Activated T-cell treated with anti-CD3 and anti-CD28 coated beads, Interleukin-2, amount 50 U/mL, for 4 hours (primary cell): ENCODE measurements around the gene UNC5C. TPM values are rescaled to one million over a fixed set of nuclear protein-coding genes. Genes with fewer than 3 reads are reported as not detected.

Experiments
- ATAC-seq, 2 donors: fragments of 200-7000 bp; cut with Tn5 transposase; one replicate each; pipeline ENCODE4 v1.10.0; 2021
- DNase-seq: peaks from one replicate; pipeline ENCODE4 v3.0.0-alpha.2; 2020
- H3K27me3 Mint-ChIP-seq: one replicate; pipeline ENCODE4 v1.8.0; 2021; ENCODE audit warnings: low read depth, mixed read lengths
- H3K36me3 Mint-ChIP-seq: one replicate; pipeline ENCODE4 v1.8.0; 2022; ENCODE audit warnings: mixed read lengths; ENCODE audit not compliant: insufficient read depth
- H3K4me1 Mint-ChIP-seq: one replicate; pipeline ENCODE4 v1.8.0; 2021; ENCODE audit warnings: low read depth, mixed read lengths
- H3K4me3 Mint-ChIP-seq: one replicate; pipeline ENCODE4 v1.8.0; 2021; ENCODE audit warnings: mild to moderate bottlenecking, moderate library complexity, mixed read lengths
- H3K9me3 Mint-ChIP-seq: one replicate; pipeline ENCODE4 v1.8.0; 2021; ENCODE audit warnings: mixed read lengths
- total RNA-seq, 3 donors: library from RNA; stranded (reverse); gene quantifications; one replicate each; pipeline ENCODE4 v1.2.1, GENCODE V29; 2021

The UNC5C gene
- total RNA-seq, 3 donors from 2014 or later = 0.08 TPM; not detected in 2

DNA sequence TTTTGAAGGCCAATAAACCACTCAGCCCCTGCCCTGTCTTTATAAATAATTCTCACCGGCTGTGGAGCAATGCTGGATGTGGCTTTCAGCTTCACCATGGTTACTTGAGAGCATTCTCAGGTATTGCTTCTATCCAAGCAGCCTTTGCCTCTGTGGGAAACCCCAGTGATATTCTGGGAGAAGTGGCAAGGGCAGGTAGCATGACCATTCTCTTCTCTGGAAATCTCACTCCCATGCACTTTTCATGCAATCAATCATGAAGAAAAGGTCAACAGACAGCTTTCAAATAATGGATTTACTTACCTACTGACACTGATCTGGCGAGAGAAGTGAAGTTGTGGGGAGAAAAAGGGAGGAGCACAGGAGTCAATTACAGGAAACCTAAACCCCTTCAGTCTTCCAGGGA is 49.5 kb downstream of the UNC5C start:
- ATAC-seq (no peak), DNase-seq (no peak)
- no peaks in the 10 kb centered on the region for H3K4me1 Mint-ChIP-seq
- H3K9me3 Mint-ChIP-seq = no peaks in the 10 kb centered on the region
- H3K27me3 Mint-ChIP-seq = no peaks in the 10 kb centered on the region
- H3K36me3 Mint-ChIP-seq = no peaks in the 10 kb centered on the region
- H3K4me3 Mint-ChIP-seq = no peak overlapping the region

DNA sequence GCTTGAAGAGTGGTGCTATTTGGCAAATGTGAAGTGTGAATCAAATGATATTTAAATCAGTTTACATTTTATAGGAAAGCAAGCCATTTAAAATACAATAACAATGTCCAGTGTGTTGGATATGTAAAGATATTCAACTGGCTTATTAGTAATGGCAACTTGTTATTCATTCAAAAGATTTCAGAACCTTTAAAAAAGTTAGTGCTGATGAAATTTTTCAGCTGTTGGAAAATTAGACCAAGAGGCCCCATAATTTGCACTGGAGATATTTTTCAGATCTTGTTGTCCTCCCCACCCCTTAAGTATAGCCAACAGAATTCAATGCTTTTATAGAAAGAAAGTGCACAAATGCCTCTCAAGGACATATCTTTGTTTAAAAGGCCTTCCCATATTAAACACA is 54.6 kb downstream of the UNC5C start:
- H3K27me3 Mint-ChIP-seq = no peaks in the 10 kb centered on the region
- DNase-seq (no peak), ATAC-seq (no peak)
- H3K4me3 Mint-ChIP-seq = no peak overlapping the region
- H3K36me3 Mint-ChIP-seq = no peaks in the 10 kb centered on the region
- no peaks in the 10 kb centered on the region for H3K4me1 Mint-ChIP-seq
- H3K9me3 Mint-ChIP-seq = no peaks in the 10 kb centered on the region

DNA sequence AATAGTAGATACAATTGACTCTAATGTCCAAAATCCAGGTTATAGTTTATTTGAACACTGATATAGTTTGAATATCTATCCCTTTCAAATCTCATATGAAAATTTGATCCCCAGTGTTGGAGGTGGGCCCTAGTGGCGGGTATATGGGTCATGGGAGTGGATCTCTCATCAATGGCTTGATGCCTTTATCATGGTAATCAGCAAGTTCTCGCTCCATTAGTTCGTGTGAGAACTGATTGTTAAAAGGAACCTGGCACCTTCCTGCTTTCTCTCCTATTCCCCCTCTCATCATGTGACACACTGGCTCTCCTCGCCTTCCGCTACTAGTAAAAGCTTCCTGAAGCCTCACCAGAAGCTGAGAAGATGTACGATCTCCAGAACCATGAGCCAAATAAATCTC is 70.1 kb downstream of the UNC5C start:
- Mint-ChIP-seq H3K4me3 (no peak overlapping the region), H3K27me3 (no peaks in the 10 kb centered on the region), H3K4me1 (no peaks in the 10 kb centered on the region), H3K9me3 (no peaks in the 10 kb centered on the region), H3K36me3 (no peaks in the 10 kb centered on the region)
- no peak for ATAC-seq
- DNase-seq = no peak

DNA sequence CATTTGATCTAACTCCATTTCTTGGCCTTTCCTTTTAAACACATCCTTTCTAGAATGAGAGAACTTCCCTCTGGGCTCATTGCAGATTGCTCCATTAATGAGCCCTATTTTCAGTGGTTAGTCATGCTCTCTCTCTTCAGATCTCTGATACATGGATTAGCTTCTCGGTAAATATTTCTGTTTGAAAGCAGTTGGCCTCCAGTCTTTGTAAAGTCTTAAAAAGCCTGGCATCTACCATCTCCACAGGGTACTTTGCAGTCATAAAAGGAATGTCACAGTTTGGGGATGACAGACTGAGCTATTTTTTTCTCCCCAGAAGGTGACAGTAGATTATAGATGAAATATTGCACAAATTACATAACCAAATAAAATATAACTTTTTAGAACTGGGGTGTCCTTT is 72.7 kb downstream of the UNC5C start:
- ATAC-seq (no peak), DNase-seq (no peak)
- Mint-ChIP-seq H3K4me1 (no peaks in the 10 kb centered on the region), H3K27me3 (no peaks in the 10 kb centered on the region), H3K36me3 (no peaks in the 10 kb centered on the region), H3K4me3 (no peak overlapping the region), H3K9me3 (no peaks in the 10 kb centered on the region)

DNA sequence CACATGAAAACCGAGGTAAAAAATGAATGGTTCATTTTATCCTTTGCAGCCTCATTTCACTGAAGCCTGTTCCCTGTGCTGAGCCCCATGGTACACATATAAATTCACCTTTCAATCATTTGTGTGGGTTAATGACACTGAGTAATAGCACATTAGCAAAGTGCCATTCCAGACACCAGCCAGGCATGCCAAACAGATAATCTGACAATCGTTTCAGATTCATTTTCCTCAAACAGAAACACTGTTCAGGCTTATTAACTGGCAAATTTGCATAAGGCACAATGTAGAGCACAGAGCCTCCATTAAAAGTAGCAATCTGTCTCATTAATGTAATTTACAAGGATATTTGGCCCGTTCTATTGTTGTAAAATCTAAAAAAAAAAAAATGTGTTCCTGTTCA is 76.2 kb downstream of the UNC5C start:
- no peak for ATAC-seq
- no peak for DNase-seq
- H3K9me3 Mint-ChIP-seq = no peaks in the 10 kb centered on the region
- H3K4me3 Mint-ChIP-seq = no peak overlapping the region
- no peaks in the 10 kb centered on the region for H3K4me1 Mint-ChIP-seq
- no peaks in the 10 kb centered on the region for H3K27me3 Mint-ChIP-seq
- no peaks in the 10 kb centered on the region for H3K36me3 Mint-ChIP-seq

GRCh38 chr4:95470622-95471021 is 78.2 kb downstream of the UNC5C start:
- ATAC-seq (no peak), DNase-seq (no peak)
- Mint-ChIP-seq H3K9me3 (no peaks in the 10 kb centered on the region), H3K4me3 (no peak overlapping the region), H3K4me1 (no peaks in the 10 kb centered on the region), H3K27me3 (no peaks in the 10 kb centered on the region), H3K36me3 (no peaks in the 10 kb centered on the region)

- Mint-ChIP-seq H3K4me1 (no peaks in the 10 kb centered on the region), H3K36me3 (no peaks in the 10 kb centered on the region), H3K9me3 (no peaks in the 10 kb centered on the region), H3K4me3 (no peak overlapping the region), H3K27me3 (no peaks in the 10 kb centered on the region)
- DNase-seq (no peak), ATAC-seq (no peak)
Observed at GRCh38 chr4:95469617-95470016, 79.2 kb downstream of the UNC5C start.

- Mint-ChIP-seq H3K4me1 (no peaks in the 10 kb centered on the region), H3K27me3 (no peaks in the 10 kb centered on the region), H3K9me3 (no peaks in the 10 kb centered on the region), H3K4me3 (no peak overlapping the region), H3K36me3 (no peaks in the 10 kb centered on the region)
- ATAC-seq (no peak), DNase-seq (no peak)
Observed at GRCh38 chr4:95466791-95467190, 82.0 kb downstream of the UNC5C start.

- no peaks in the 10 kb centered on the region for H3K27me3 Mint-ChIP-seq
- H3K4me1 Mint-ChIP-seq = no peaks in the 10 kb centered on the region
- DNase-seq (no peak), ATAC-seq (no peak)
- no peaks in the 10 kb centered on the region for H3K36me3 Mint-ChIP-seq
- H3K4me3 Mint-ChIP-seq = no peak overlapping the region
- peaks cover 3% of the 10 kb centered on the region for H3K9me3 Mint-ChIP-seq
Observed at GRCh38 chr4:95465010-95465409, 83.8 kb downstream of the UNC5C start.

DNA sequence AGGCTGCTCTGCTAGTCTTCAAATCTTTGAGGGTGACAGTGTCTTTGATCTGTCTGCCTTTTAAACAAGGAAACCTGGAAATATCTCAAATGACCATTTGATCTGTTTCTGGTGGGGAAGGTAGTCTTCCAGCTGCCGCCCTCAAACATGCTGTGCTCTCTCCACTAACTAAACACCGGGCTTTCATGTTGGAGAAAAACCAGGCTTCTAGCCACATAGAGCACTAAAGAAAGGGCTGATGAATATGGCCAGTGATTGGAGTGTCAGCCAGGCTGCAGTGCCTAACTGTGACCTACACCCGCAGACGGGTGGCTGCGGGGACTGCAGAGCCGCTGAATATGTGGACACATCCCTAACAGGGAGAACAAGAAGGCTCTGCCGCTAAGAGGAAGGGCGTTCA is 85.9 kb downstream of the UNC5C start:
- no peak for ATAC-seq
- H3K4me3 Mint-ChIP-seq = no peak overlapping the region
- H3K36me3 Mint-ChIP-seq = no peaks in the 10 kb centered on the region
- no peaks in the 10 kb centered on the region for H3K4me1 Mint-ChIP-seq
- H3K9me3 Mint-ChIP-seq = peaks cover 3% of the 10 kb centered on the region
- no peaks in the 10 kb centered on the region for H3K27me3 Mint-ChIP-seq
- DNase-seq = no peak

DNA sequence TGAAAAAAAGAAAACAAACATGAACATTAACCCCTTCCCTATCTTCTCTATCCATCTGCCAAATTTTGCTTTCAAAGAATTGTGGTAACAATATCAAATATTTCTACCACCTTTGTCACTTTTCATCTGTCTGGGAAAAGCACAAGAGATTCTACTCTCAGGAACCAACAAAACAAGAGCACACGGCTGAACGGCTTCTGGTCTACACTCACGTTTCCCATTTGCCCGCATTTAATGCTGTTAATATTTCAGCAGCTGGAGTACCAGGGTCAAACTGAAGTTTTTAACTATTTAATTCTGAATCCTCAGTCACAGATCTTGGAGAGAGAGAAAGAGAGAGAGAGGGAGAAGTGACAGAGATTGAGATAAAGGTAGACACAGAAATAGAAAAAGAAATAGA is 91.4 kb downstream of the UNC5C start:
- H3K4me3 Mint-ChIP-seq = no peak overlapping the region
- H3K4me1 Mint-ChIP-seq = no peaks in the 10 kb centered on the region
- no peaks in the 10 kb centered on the region for H3K36me3 Mint-ChIP-seq
- no peak for DNase-seq
- peaks cover 3% of the 10 kb centered on the region for H3K9me3 Mint-ChIP-seq
- ATAC-seq = no peak
- H3K27me3 Mint-ChIP-seq = no peaks in the 10 kb centered on the region

- H3K9me3 Mint-ChIP-seq = no peaks in the 10 kb centered on the region
- H3K4me1 Mint-ChIP-seq = no peaks in the 10 kb centered on the region
- DNase-seq (no peak), ATAC-seq (no peak)
- no peaks in the 10 kb centered on the region for H3K36me3 Mint-ChIP-seq
- H3K4me3 Mint-ChIP-seq = no peak overlapping the region
- no peaks in the 10 kb centered on the region for H3K27me3 Mint-ChIP-seq
Observed at GRCh38 chr4:95450294-95450693, 98.5 kb downstream of the UNC5C start.

- Mint-ChIP-seq H3K27me3 (no peaks in the 10 kb centered on the region), H3K36me3 (no peaks in the 10 kb centered on the region), H3K9me3 (no peaks in the 10 kb centered on the region), H3K4me1 (no peaks in the 10 kb centered on the region), H3K4me3 (no peak overlapping the region)
- ATAC-seq (no peak), DNase-seq (no peak)
Observed at GRCh38 chr4:95446173-95446572, 102.6 kb downstream of the UNC5C start.

DNA sequence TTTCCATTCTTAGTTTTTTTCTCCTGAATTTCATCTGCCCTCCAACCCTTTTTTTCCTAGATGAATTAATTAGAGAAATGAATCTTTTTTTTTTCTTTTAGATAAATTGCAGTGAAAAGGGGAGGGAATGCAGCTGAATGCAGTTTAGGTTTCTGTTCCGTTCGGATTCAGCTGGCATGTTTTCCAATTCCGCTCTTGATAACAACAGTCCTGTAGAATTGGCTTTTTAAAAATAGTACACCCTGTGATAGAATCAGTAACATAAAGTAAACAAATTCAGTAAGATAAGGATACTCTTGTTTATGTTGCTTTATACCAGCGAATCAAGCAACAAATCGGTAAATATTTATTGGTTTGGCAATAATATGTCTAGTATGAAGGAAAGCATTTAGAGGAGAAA is 103.5 kb downstream of the UNC5C start:
- DNase-seq (no peak), ATAC-seq (no peak)
- no peak overlapping the region for H3K4me3 Mint-ChIP-seq
- no peaks in the 10 kb centered on the region for H3K9me3 Mint-ChIP-seq
- H3K36me3 Mint-ChIP-seq = no peaks in the 10 kb centered on the region
- no peaks in the 10 kb centered on the region for H3K4me1 Mint-ChIP-seq
- no peaks in the 10 kb centered on the region for H3K27me3 Mint-ChIP-seq

- no peaks in the 10 kb centered on the region for H3K9me3 Mint-ChIP-seq
- H3K4me3 Mint-ChIP-seq = no peak overlapping the region
- DNase-seq = no peak
- no peaks in the 10 kb centered on the region for H3K27me3 Mint-ChIP-seq
- H3K36me3 Mint-ChIP-seq = no peaks in the 10 kb centered on the region
- no peak for ATAC-seq
- no peaks in the 10 kb centered on the region for H3K4me1 Mint-ChIP-seq
Observed at GRCh38 chr4:95444812-95445211, 104.0 kb downstream of the UNC5C start.

DNA sequence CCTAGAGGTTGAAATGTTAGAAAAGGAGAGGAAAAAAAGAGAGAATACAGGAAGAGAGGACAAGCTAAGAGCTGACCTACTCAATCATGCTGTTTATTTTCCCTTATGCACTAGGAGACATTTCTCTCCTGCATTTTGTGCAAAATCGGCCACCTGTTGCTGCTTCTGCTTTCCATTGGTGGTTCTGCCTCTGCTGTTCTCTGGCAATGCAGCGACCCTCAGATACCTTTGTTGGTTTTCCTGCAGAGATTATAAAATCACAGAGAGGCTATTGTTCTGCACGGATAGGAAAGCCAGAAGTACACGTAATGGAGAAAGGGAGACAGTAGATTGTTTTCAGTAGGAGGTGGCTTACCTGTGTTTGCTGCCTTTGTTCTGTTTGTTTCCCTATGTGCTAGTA is 108.9 kb downstream of the UNC5C start:
- no peaks in the 10 kb centered on the region for H3K36me3 Mint-ChIP-seq
- H3K4me1 Mint-ChIP-seq = no peaks in the 10 kb centered on the region
- ATAC-seq = no peak

More for the DNA sequence above, 108.9 kb downstream of the UNC5C start:
- no peaks in the 10 kb centered on the region for H3K9me3 Mint-ChIP-seq
- DNase-seq = no peak
- H3K27me3 Mint-ChIP-seq = no peaks in the 10 kb centered on the region
- H3K4me3 Mint-ChIP-seq = no peak overlapping the region
